Coronary artery (tissue), 2 donors: ENCODE data around the gene ZNF738.
A peak's percentile ranks its signal among the peaks of the same experiment; 100 is the strongest.
"Not testable (repeated sequence)": the region's sequence is repeated elsewhere in the genome, so short reads cannot be mapped to it uniquely, and the experiment has no call there.

Experiments used
- DNase-seq: peaks from one replicate; pipeline ENCODE4 v3.0.0-alpha.2; 2017; ENCODE audit warnings: low spot score
- H3K27ac ChIP-seq, 2 donors: fragments of 200-600 bp; sonication (generic); one replicate each; pipeline ENCODE4 v1.5.1; 2016 to 2019
- H3K4me3 ChIP-seq: fragments of 200-600 bp; sonication (generic); 2 replicates; pipeline ENCODE4 v1.5.1; 2016; ENCODE audit warnings: mild to moderate bottlenecking, moderate library complexity
- CTCF ChIP-seq: fragments of 200-600 bp; sonication (generic); IDR thresholded peaks from one replicate; pipeline ENCODE4 v1.5.1; 2019; ENCODE audit warnings: antibody characterized with exemption

The ZNF738 gene

DNA sequence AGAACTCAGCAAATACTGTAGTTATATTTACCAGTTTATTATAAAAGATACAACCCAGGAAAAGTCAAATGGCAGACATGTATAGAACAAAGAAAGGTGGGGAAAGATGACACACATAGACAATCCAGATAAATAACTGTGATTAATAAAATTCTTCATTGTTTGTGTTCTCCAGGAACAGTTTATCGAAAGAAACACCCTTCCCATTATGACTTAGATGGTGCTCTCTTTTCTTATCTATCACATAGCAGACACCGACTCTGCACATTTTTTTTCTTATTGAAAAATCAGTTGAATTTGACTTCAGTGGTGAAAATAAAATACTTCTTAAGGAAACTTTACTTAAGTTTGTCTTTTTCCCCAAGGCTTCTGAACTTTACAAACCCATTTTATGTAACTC is 35.8 kb upstream of the ZNF738 start:
- TF ChIP-seq CTCF = no peak
- no peak for DNase-seq
- Histone ChIP-seq H3K4me3 (no peak overlapping the region), H3K27ac (no peak overlapping the region)

DNA sequence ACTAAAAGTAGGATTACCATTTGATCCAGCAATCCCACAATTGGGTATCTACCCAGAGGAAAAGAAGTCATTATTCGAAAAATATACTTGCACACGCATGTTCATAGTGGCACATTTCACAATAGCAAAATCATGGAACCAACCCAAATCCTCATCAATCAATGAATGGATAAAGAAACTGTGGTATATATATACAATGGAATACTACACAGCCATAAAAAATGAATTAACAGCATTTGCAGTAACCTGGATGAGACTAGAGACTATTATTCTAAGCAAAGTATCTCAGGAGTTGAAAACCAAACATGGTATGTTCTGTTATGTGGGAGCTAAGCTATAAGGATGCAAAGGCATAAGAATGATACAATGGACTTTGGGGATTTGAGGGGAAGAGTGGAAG is 32.6 kb upstream of the ZNF738 start:
- Histone ChIP-seq H3K27ac (no peak overlapping the region), H3K4me3 (no peak overlapping the region)
- DNase-seq = no peak
- TF ChIP-seq CTCF = no peak

- Histone ChIP-seq H3K4me3 (peak overlapping the region; percentile 79), H3K27ac (peak overlapping the region; percentile 86 to 98)
- no peak for DNase-seq
- TF ChIP-seq CTCF = no peak
Observed at GRCh38 chr19:21328406-21328805, 30.4 kb upstream of the ZNF738 start.

DNA sequence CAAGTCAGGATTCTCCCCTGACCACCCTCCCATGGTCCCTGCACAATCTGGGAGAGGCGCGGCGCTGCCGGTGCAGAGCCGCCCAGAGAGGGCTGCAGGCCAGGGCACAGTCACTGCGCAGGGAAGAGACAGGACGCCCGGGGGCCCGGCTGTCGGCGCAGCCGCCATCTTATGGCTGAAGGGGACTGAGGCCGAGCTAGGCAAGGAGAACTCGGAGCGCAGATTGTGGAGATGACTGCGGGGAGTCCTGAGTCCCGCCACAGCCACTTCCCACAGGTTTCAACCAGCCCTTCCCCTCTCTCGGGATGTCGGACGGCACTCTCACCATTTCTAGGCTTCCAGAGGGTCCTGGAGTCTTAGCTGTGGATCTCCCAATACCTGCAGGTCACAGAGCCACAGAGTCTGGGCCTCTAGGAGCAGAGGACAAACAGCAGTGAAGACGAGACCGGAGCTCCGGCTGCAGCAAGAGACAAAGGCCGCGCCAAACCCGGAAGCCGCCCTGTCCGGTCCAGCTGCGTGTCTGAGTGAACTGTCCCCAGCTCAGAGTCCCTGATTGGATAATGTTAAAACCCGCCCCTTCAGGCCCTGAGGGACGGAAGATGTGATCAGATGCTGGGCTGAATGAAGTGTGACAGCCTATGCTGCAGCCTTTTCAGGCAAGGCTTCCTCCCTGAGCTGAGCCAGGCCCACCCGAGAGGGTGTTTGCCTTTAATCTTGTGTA is 29.8 kb upstream of the ZNF738 start, which contains the start of gene ZNF708:
ZNF708 (minus strand) TSS at position 526 of the 721 bp plus-strand sequence; CDS start at position 328, 198 bp downstream.
- peak within 1 kb of the TSS; percentile 86 to 98 for H3K27ac ChIP-seq
- H3K4me3 ChIP-seq = peak within 1 kb of the TSS; percentile 79
- peak; percentile 93 for DNase-seq
- TF ChIP-seq CTCF = no peak

GRCh38 chr19:21335721-21336120 is 23.1 kb upstream of the ZNF738 start:
- TF ChIP-seq CTCF = no peak
- H3K27ac ChIP-seq = no peak overlapping the region
- no peak for DNase-seq
- H3K4me3 ChIP-seq = no peak overlapping the region

DNA sequence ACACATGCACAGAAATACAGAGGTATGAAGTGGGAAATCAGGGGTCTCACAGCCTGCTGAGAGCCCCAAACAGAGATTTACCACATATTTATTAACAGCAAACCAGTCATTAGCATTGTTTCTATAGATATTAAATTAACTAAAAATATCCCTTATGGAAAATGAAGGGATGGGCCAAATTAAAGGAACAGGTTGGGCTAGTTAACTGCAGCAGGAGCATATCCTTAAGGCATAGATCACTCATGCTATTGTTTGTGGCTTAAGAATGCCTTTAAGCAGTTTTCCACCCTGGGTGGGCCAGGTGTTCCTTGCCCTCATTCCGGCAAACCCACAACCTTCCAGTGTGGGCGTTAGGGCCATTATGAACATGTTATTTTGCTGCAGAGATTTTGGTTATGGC is 14.0 kb upstream of the ZNF738 start:
- not testable (repeated sequence) for H3K27ac ChIP-seq, H3K4me3 ChIP-seq, DNase-seq

DNA sequence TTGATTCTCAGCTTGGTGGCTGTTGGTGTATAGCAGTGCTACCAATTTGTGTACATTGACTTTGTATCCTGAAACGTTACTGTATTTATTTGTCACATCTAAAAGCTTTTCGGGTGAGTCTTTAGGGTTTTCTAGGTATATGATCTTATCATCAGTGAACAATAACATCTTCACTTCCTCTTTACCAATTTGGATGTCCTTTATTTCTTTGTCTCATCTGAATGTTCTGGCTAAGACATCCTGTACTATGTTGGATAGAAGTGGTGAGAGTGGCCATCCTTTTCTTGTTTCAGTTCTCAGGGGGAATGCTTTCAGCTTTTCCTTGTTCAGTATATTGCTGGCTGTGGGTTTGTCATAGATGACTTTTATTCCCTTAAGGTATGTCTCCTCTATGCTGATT is 6.0 kb upstream of the ZNF738 start:
- Histone ChIP-seq H3K27ac (no peak overlapping the region), H3K4me3 (no peak overlapping the region)
- no peak for TF ChIP-seq CTCF
- no peak for DNase-seq
